OCI-LY7 (cell line): ENCODE results near the gene ROCK2. TPM values are rescaled to one million over a fixed set of nuclear protein-coding genes. Genes with fewer than 3 reads are reported as not detected.

ENCODE experiments used
- BruUV-seq: library from RNA; stranded (reverse); fragments of 400-500 nt; replicated peaks from 2 replicates; lab custom pipeline; 2021; lab: Mats Ljungman, UMichigan
- CTCF ChIA-PET: fragments of 300-600 bp; sonication (Branson Sonifier 250); formaldehyde crosslinking; loops from one replicate; lab custom pipeline; 2022; ENCODE audit warnings: antibody characterized with exemption; ENCODE audit not compliant: unreplicated experiment; lab: Charles Lee
- POLR2A ChIA-PET: fragments of 300-600 bp; sonication (Branson Sonifier 250); formaldehyde crosslinking; loops from one replicate; lab custom pipeline; 2022; ENCODE audit warnings: antibody characterized with exemption; lab: Charles Lee
- DNase-seq: peaks from one replicate; pipeline ENCODE4 v3.0.0-alpha.2; 2015; ENCODE audit warnings: low spot score
- H2AFZ ChIP-seq: fragments of 200-600 bp; sonication (generic), shearing (Covaris generic); 2 replicates; pipeline ENCODE4 v1.6.1; 2014; ENCODE audit warnings: mild to moderate bottlenecking, antibody characterized with exemption, low read length, moderate library complexity
- H3K27ac ChIP-seq: fragments of 200-600 bp; sonication (generic); 2 replicates; pipeline ENCODE4 v1.5.1; 2014; ENCODE audit warnings: mixed run types, low read depth, mild to moderate bottlenecking, moderate library complexity, low read length, inconsistent platforms; ENCODE audit not compliant: poor library complexity, severe bottlenecking
- H3K36me3 ChIP-seq: fragments of 200-600 bp; sonication (generic); 2 replicates; pipeline ENCODE4 v1.6.1; 2014; ENCODE audit warnings: mild to moderate bottlenecking, antibody characterized with exemption, low read length, moderate library complexity, mixed read lengths; ENCODE audit not compliant: insufficient read depth
- H3K4me1 ChIP-seq: fragments of 200-600 bp; sonication (generic); 2 replicates; pipeline ENCODE4 v1.5.1; 2014; ENCODE audit warnings: mild to moderate bottlenecking, low read length; ENCODE audit not compliant: insufficient read depth, poor library complexity, severe bottlenecking
- H3K4me2 ChIP-seq: fragments of 200-600 bp; sonication (generic); 2 replicates; pipeline ENCODE4 v1.6.1; 2014; ENCODE audit warnings: mild to moderate bottlenecking, low read length
- H3K4me3 ChIP-seq: fragments of 200-600 bp; sonication (generic); 2 replicates; pipeline ENCODE4 v1.5.1; 2014; ENCODE audit warnings: mild to moderate bottlenecking, low read depth, low read length; ENCODE audit not compliant: poor library complexity, severe bottlenecking
- H3K79me2 ChIP-seq: fragments of 200-600 bp; sonication (generic); 2 replicates; pipeline ENCODE4 v1.6.1; 2016; ENCODE audit warnings: low read depth, mild to moderate bottlenecking, low read length, moderate library complexity, mixed read lengths; ENCODE audit not compliant: insufficient read depth
- H3K9me2 ChIP-seq: fragments of 200-600 bp; sonication (generic); 2 replicates; pipeline ENCODE4 v1.6.1; 2016; ENCODE audit warnings: mild to moderate bottlenecking, low read length, mixed read lengths; ENCODE audit not compliant: insufficient read depth
- H3K9me3 ChIP-seq: fragments of 200-600 bp; sonication (generic); 2 replicates; pipeline ENCODE4 v1.6.1; 2014; ENCODE audit warnings: mild to moderate bottlenecking, mixed run types, low read length, mixed read lengths
- H4K20me1 ChIP-seq: fragments of 200-600 bp; sonication (generic); 2 replicates; pipeline ENCODE4 v1.6.1; 2014; ENCODE audit warnings: mild to moderate bottlenecking, antibody characterized with exemption, low read length, moderate library complexity, mixed read lengths; ENCODE audit not compliant: insufficient read depth
- CTCF ChIP-seq: fragments of 200-600 bp; sonication (generic); conservative IDR thresholded peaks from 2 replicates; pipeline ENCODE4 v1.5.1; 2014; ENCODE audit warnings: mild to moderate bottlenecking, antibody characterized with exemption, low read length, moderate library complexity, mixed read lengths
- EZH2phosphoT487 ChIP-seq: fragments of 200-600 bp; sonication (generic); IDR thresholded peaks from 2 replicates; pipeline ENCODE4 v1.6.1; 2018; ENCODE audit warnings: low read depth, borderline replicate concordance, mild to moderate bottlenecking, mixed run types, antibody characterized with exemption, low read length, moderate library complexity, mixed read lengths
- intact Hi-C: fragments of 100-400 bp; cut with micrococcal nuclease; formaldehyde crosslinking; loops from one replicate; pipeline ENCODE4 v1.10.0; 2022; ENCODE audit not compliant: unreplicated experiment
- total RNA-seq, 2 experiments: library from RNA; depleted of rRNA in 1 of 2; stranded (reverse); fragments of >200 nt in 1 of 2; shearing (Covaris generic) in 1 of 2; gene quantifications; 2 replicates each; pipeline ENCODE4 v1.2.3, GENCODE V29; 2014 to 2022

ROCK2 gene
- total RNA-seq, 2 experiments from 2014 or later: 12.4 to 21.0 TPM

DNA sequence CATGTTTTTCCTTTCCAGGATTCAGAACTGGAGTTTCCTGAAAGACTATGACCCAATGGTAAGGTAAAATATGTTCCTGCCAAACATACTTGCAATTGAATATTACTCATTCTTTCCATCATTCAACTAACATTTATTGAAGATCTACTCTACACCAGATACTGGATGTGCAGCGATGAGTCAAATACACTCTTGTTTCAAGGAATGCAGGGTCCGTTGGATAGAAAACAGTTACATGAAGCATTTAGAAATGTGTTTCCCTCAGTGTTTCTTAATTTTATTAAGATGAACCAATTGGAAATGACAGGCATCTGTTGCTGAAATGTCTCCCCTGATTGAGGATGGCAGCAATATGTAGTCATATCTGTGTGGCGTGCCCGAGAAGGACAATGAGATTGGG, 203.9 kb downstream of the ROCK2 start:
- POLR2A ChIA-PET: interaction anchor here (0.7 kb wide), 1 partner anchor 51 kb away, joined by 5 read pairs; no protein-coding TSS in a partner anchor
- DNase-seq: no peak
- H3K27ac ChIP-seq: no peak overlapping the region
- H2AFZ ChIP-seq: no peak overlapping the region
- no peaks in the 10 kb centered on the region for H3K9me2 ChIP-seq
- H3K4me1 ChIP-seq: peaks cover 5% of the 10 kb centered on the region
- no peaks in the 10 kb centered on the region for H4K20me1 ChIP-seq
- no peaks in the 10 kb centered on the region for H3K79me2 ChIP-seq
- no peaks in the 10 kb centered on the region for H3K9me3 ChIP-seq
- no peaks in the 10 kb centered on the region for H3K36me3 ChIP-seq
- TF ChIP-seq CTCF: no peak
- TF ChIP-seq EZH2phosphoT487: no peak
- BruUV-seq: no TSS peak
- H3K4me2 ChIP-seq: no peak overlapping the region
- intact Hi-C loops: no loop called here
- CTCF ChIA-PET: no interaction called here
- H3K4me3 ChIP-seq: no peak overlapping the region

GRCh38 chr2:11134349-11134748, 210.1 kb downstream of the ROCK2 start:
- POLR2A ChIA-PET: no interaction called here
- Histone ChIP-seq H3K4me2 (no peak overlapping the region), H2AFZ (no peak overlapping the region), H3K4me1 (peaks cover 27% of the 10 kb centered on the region), H4K20me1 (no peaks in the 10 kb centered on the region), H3K36me3 (no peaks in the 10 kb centered on the region), H3K4me3 (no peak overlapping the region), H3K9me2 (no peaks in the 10 kb centered on the region), H3K9me3 (no peaks in the 10 kb centered on the region), H3K79me2 (no peaks in the 10 kb centered on the region), H3K27ac (no peak overlapping the region)
- BruUV-seq: no TSS peak
- intact Hi-C loops: loop anchor here (5.0 kb wide), 1 partner anchor 548 kb away; no protein-coding TSS in a partner anchor
- CTCF ChIA-PET: no interaction called here
- TF ChIP-seq EZH2phosphoT487 (no peak), CTCF (no peak)
- no peak for DNase-seq

- Histone ChIP-seq H3K9me3 (no peaks in the 10 kb centered on the region), H3K9me2 (no peaks in the 10 kb centered on the region), H3K4me2 (no peak overlapping the region), H3K4me3 (no peak overlapping the region), H3K4me1 (peaks cover 27% of the 10 kb centered on the region), H3K36me3 (no peaks in the 10 kb centered on the region), H3K27ac (no peak overlapping the region), H3K79me2 (no peaks in the 10 kb centered on the region), H2AFZ (0 out of 2 replicates have a peak overlapping the region, but pooled peaks have one; percentile 14), H4K20me1 (no peaks in the 10 kb centered on the region)
- TF ChIP-seq CTCF: no peak
- TF ChIP-seq EZH2phosphoT487: no peak
- ChIA-PET CTCF (no interaction called here), POLR2A (no interaction called here)
- no peak for DNase-seq
- BruUV-seq: no TSS peak
- intact Hi-C loops: loop anchor here (2.0 to 5.0 kb wide), 2 partner anchors 101 to 548 kb away; no protein-coding TSS in a partner anchor
Measured at GRCh38 chr2:11133936-11134320, 210.5 kb downstream of the ROCK2 start.
